Liver (tissue), 9 donors: ENCODE measurements around the gene IL21. TPM values are rescaled to one million over a fixed set of nuclear protein-coding genes. Genes with fewer than 3 reads are reported as not detected.

Experiments used
- DNase-seq: peaks from one replicate; pipeline ENCODE4 v3.0.0-alpha.2; 2017; ENCODE audit warnings: low spot score
- H3K27ac ChIP-seq, 2 donors: one replicate each; pipeline ENCODE4 v1.7.0; 2013; ENCODE audit warnings: inconsistent platforms in 2 of 2, low read length in 2 of 2, control low read depth in 1 of 2, low read depth in 1 of 2, mild to moderate bottlenecking in 1 of 2
- H3K27me3 ChIP-seq, 4 donors: one replicate each; pipeline versions ENCODE4 v1.6.1 to v1.7.0; 2013; ENCODE audit warnings: low read length in 3 of 4, inconsistent platforms in 1 of 4, mild to moderate bottlenecking in 1 of 4, moderate library complexity in 1 of 4; ENCODE audit not compliant: control insufficient read depth in 4 of 4, insufficient read depth in 4 of 4
- H3K36me3 ChIP-seq, 4 donors: one replicate each; pipeline versions ENCODE4 v1.6.1 to v1.7.0; 2013; ENCODE audit warnings: low read length in 3 of 4, mild to moderate bottlenecking in 3 of 4, low read depth in 1 of 4, moderate library complexity in 1 of 4; ENCODE audit not compliant: control insufficient read depth in 4 of 4, insufficient read depth in 3 of 4
- H3K4me1 ChIP-seq, 4 donors: one replicate each; pipeline versions ENCODE4 v1.6.1 to v1.7.0; 2013; ENCODE audit warnings: low read length in 3 of 4, mild to moderate bottlenecking in 3 of 4, moderate library complexity in 1 of 4; ENCODE audit not compliant: control insufficient read depth in 4 of 4, insufficient read depth in 4 of 4
- H3K4me3 ChIP-seq, 3 donors: one replicate each; pipeline versions ENCODE4 v1.6.1 to v1.7.0; 2013; ENCODE audit warnings: low read length in 3 of 3, control low read depth in 1 of 3, low read depth in 1 of 3, mild to moderate bottlenecking in 1 of 3
- H3K9ac ChIP-seq, 2 donors: one replicate each; pipeline ENCODE4 v1.7.0; 2013; ENCODE audit warnings: low read length in 2 of 2, mild to moderate bottlenecking in 2 of 2, moderate library complexity in 2 of 2, control low read depth in 1 of 2, low read depth in 1 of 2
- H3K9me3 ChIP-seq, 4 donors: one replicate each; pipeline versions ENCODE4 v1.6.1 to v1.7.0; 2013; ENCODE audit warnings: low read length in 3 of 4; ENCODE audit not compliant: control insufficient read depth in 4 of 4
- ATF3 ChIP-seq: IDR thresholded peaks from 2 replicates; pipeline ENCODE4 v1.6.1; 2016; ENCODE audit warnings: antibody characterized with exemption
- CTCF ChIP-seq: fragments of 150-350 bp; IDR thresholded peaks from 2 replicates; pipeline ENCODE4 v1.5.1; 2017; ENCODE audit warnings: improper control_type of control experiment, low read depth, low read length; ENCODE audit not compliant: missing input control
- EGR1 ChIP-seq, 2 donors: IDR thresholded peaks; 2 replicates each; pipeline ENCODE4 v1.6.1; 2016 to 2018; ENCODE audit warnings: antibody characterized with exemption in 2 of 2, low read depth in 2 of 2
- FOXA1 ChIP-seq: IDR thresholded peaks from 2 replicates; pipeline ENCODE4 v1.6.1; 2016; ENCODE audit warnings: antibody characterized with exemption
- FOXA2 ChIP-seq: IDR thresholded peaks from 2 replicates; pipeline ENCODE4 v1.6.1; 2016; ENCODE audit warnings: antibody characterized with exemption
- GABPA ChIP-seq, 2 donors: IDR thresholded peaks in 1 of 2; conservative IDR thresholded peaks in 1 of 2; 2 replicates each; pipeline ENCODE4 v1.6.1; 2016; ENCODE audit warnings: antibody characterized with exemption in 2 of 2, mild to moderate bottlenecking in 1 of 2, moderate library complexity in 1 of 2
- HNF4A ChIP-seq, 2 donors: conservative IDR thresholded peaks; 2 replicates each; pipeline ENCODE4 v1.6.1; 2016; ENCODE audit warnings: antibody characterized with exemption in 2 of 2, mild to moderate bottlenecking in 2 of 2
- HNF4G ChIP-seq: IDR thresholded peaks from 2 replicates; pipeline ENCODE4 v1.6.1; 2016; ENCODE audit warnings: antibody characterized with exemption
- JUND ChIP-seq, 2 donors: IDR thresholded peaks; 2 replicates each; pipeline ENCODE4 v1.6.1; 2016; ENCODE audit warnings: antibody characterized with exemption in 2 of 2
- MAX ChIP-seq: IDR thresholded peaks from 2 replicates; pipeline ENCODE4 v1.6.1; 2016; ENCODE audit warnings: antibody characterized with exemption
- NR2F2 ChIP-seq: IDR thresholded peaks from 2 replicates; pipeline ENCODE4 v1.6.1; 2016; ENCODE audit warnings: antibody characterized with exemption
- RAD21 ChIP-seq, 2 donors: IDR thresholded peaks; 2 replicates each; pipeline ENCODE4 v1.6.1; 2016; ENCODE audit warnings: antibody characterized with exemption in 2 of 2, mild to moderate bottlenecking in 2 of 2
- REST ChIP-seq: IDR thresholded peaks from 2 replicates; pipeline ENCODE4 v1.6.1; 2016; ENCODE audit warnings: antibody characterized with exemption, mild to moderate bottlenecking
- RXRA ChIP-seq, 2 donors: IDR thresholded peaks; 2 replicates each; pipeline ENCODE4 v1.6.1; 2017 to 2018; ENCODE audit warnings: antibody characterized with exemption in 2 of 2, mild to moderate bottlenecking in 1 of 2
- SP1 ChIP-seq: IDR thresholded peaks from 2 replicates; pipeline ENCODE4 v1.6.1; 2018; ENCODE audit warnings: antibody characterized with exemption, mild to moderate bottlenecking
- TAF1 ChIP-seq: conservative IDR thresholded peaks from 2 replicates; pipeline ENCODE4 v1.6.1; 2016; ENCODE audit warnings: antibody characterized with exemption, mild to moderate bottlenecking
- YY1 ChIP-seq: IDR thresholded peaks from 2 replicates; pipeline ENCODE4 v1.6.1; 2016; ENCODE audit warnings: antibody characterized with exemption, mild to moderate bottlenecking
- ZBTB33 ChIP-seq: IDR thresholded peaks from 2 replicates; pipeline ENCODE4 v1.6.1; 2016; ENCODE audit warnings: antibody characterized with exemption
- WGBS: extraction: QIAGEN DNeasy Blood & Tissue Kit; methylation state at CpG from one replicate; pipeline ENCODE4 v1.1.7; 2013; 5-methylcytosine and 5-hydroxymethylcytosine counted together
- polyA plus RNA-seq, 2 donors: library from polyadenylated mRNA; stranded (reverse) in 1 of 2; unstranded in 1 of 2; fragments of 200-250 nt in 1 of 2; fragments of >200 nt in 1 of 2; fragmentation: Nextera tagmentation in 1 of 2; extraction: Ambion mirVana in 1 of 2; gene quantifications; one replicate each; pipeline versions ENCODE4 v1.2.1 to v1.2.3, GENCODE V29; 2013 to 2015
- total RNA-seq, 2 donors: library from RNA; depleted of rRNA; stranded (reverse); fragments of >200 nt; gene quantifications; one replicate each; pipeline ENCODE4 v1.2.3, GENCODE V29; 2014
- donor health status: healthy.
- donor health status: healthy.
- donor health status: healthy.
- donor health status: healthy.
- donor health status: healthy.

IL21 gene
- total and polyA plus RNA-seq, 4 donors = not detected

- TF ChIP-seq FOXA2 (no peak), TAF1 (no peak), JUND (IDR thresholded peaks at IDR 0.05) (no peak), ZBTB33 (no peak), MAX (no peak), RAD21 (IDR thresholded peaks at IDR 0.05) (no peak), GABPA (IDR thresholded peaks at IDR 0.05 in 1 of 2, conservative IDR thresholded peaks at IDR 0.05 in 1 of 2) (no peak), YY1 (no peak), SP1 (no peak), NR2F2 (no peak), HNF4G (no peak), ATF3 (no peak), RXRA (IDR thresholded peaks at IDR 0.05) (no peak), REST (no peak), HNF4A (conservative IDR thresholded peaks at IDR 0.05) (no peak), EGR1 (IDR thresholded peaks at IDR 0.05; ENCODE audit: low read depth in 2 of 2) (no peak), FOXA1 (no peak)
- Histone ChIP-seq H3K27me3 (peaks cover 0 to 3% (median 0%) of the 10 kb centered on the region in 4 donors), H3K4me1 (no peaks in the 10 kb centered on the region), H3K9me3 (no peaks in the 10 kb centered on the region), H3K9ac (no peak overlapping the region), H3K4me3 (no peak overlapping the region), H3K27ac (no peak overlapping the region), H3K36me3 (no peaks in the 10 kb centered on the region)
- 66% methylated on average over 3 of the region's 3 CpGs for WGBS
- no peak for DNase-seq
Measured at GRCh38 chr4:122635205-122635604, 14.3 kb upstream of the IL21 start.

GRCh38 chr4:122633211-122633610, 12.3 kb upstream of the IL21 start:
- WGBS = 69% methylated on average over 2 of the region's 2 CpGs
- Histone ChIP-seq H3K27ac (no peak overlapping the region), H3K27me3 (peaks cover 0 to 3% (median 0%) of the 10 kb centered on the region in 4 donors), H3K4me3 (no peak overlapping the region), H3K4me1 (no peaks in the 10 kb centered on the region), H3K36me3 (no peaks in the 10 kb centered on the region), H3K9ac (no peak overlapping the region), H3K9me3 (no peaks in the 10 kb centered on the region)
- DNase-seq = no peak
- TF ChIP-seq GABPA (IDR thresholded peaks at IDR 0.05 in 1 of 2, conservative IDR thresholded peaks at IDR 0.05 in 1 of 2) = no peak
- no peak for TF ChIP-seq NR2F2
- no peak for TF ChIP-seq SP1
- TF ChIP-seq CTCF = no peak
- TF ChIP-seq EGR1 (IDR thresholded peaks at IDR 0.05; ENCODE audit: low read depth in 2 of 2) = no peak
- TF ChIP-seq REST = no peak
- no peak for TF ChIP-seq ATF3
- TF ChIP-seq HNF4A (conservative IDR thresholded peaks at IDR 0.05) = no peak
- TF ChIP-seq TAF1 = no peak
- TF ChIP-seq FOXA2 = no peak
- TF ChIP-seq HNF4G = no peak
- no peak for TF ChIP-seq FOXA1
- TF ChIP-seq MAX = no peak
- TF ChIP-seq YY1 = no peak
- TF ChIP-seq RAD21 (IDR thresholded peaks at IDR 0.05) = no peak
